Keratinocyte (primary cell): ENCODE results near the gene CELF5. TPM values are rescaled to one million over a fixed set of nuclear protein-coding genes. Genes with fewer than 3 reads are reported as not detected.

Source experiments
- DNase-seq: peaks from one replicate; pipeline ENCODE4 v3.0.0-alpha.2; 2011; ENCODE audit warnings: low read depth, missing footprints, low spot score
- FAIRE-seq: peaks from 2 replicates; lab custom pipeline; 2011; peaks lifted over from hg19 to GRCh38; lab: Jason Lieb, UNC
- H2AFZ ChIP-seq: 2 replicates; pipeline ENCODE4 v1.6.0; 2012; ENCODE audit warnings: low read length, control low read depth, inconsistent platforms; ENCODE audit not compliant: control insufficient read depth
- H3K27ac ChIP-seq: 2 replicates; pipeline ENCODE4 v1.5.1; 2011; ENCODE audit warnings: low read length; ENCODE audit not compliant: control insufficient read depth, insufficient read depth
- H3K27me3 ChIP-seq: 3 replicates; pipeline ENCODE4 v1.6.0; 2011; ENCODE audit warnings: low read length; ENCODE audit not compliant: control insufficient read depth, insufficient read depth; ENCODE audit errors: extremely low read depth
- H3K36me3 ChIP-seq, 2 experiments: 2 replicates in 1 of 2; 3 replicates in 1 of 2; pipeline ENCODE4 v1.5.1; 2011; ENCODE audit warnings: low read length in 2 of 2, mild to moderate bottlenecking in 1 of 2; ENCODE audit not compliant: control insufficient read depth in 2 of 2, insufficient read depth in 2 of 2; ENCODE audit errors: extremely low read depth in 1 of 2
- H3K4me1 ChIP-seq: 3 replicates; pipeline ENCODE4 v1.5.1; 2011; ENCODE audit warnings: low read length; ENCODE audit not compliant: control insufficient read depth, insufficient read depth; ENCODE audit errors: extremely low read depth
- H3K4me2 ChIP-seq: 3 replicates; pipeline ENCODE4 v1.6.0; 2011; ENCODE audit warnings: low read depth, low read length; ENCODE audit not compliant: control insufficient read depth, insufficient read depth; ENCODE audit errors: extremely low read depth
- H3K4me3 ChIP-seq, 3 experiments: fragments of 200-600 bp in 1 of 3; sonication (generic) in 1 of 3; 2 replicates in 2 of 3; 3 replicates in 1 of 3; pipeline ENCODE4 v1.5.1; 2011 to 2016; ENCODE audit warnings: low read length in 3 of 3, mild to moderate bottlenecking in 3 of 3, control low read depth in 2 of 3, inconsistent platforms in 1 of 3, low read depth in 1 of 3, mixed read lengths in 1 of 3, mixed run types in 1 of 3, moderate library complexity in 1 of 3; ENCODE audit not compliant: control insufficient read depth in 2 of 3, insufficient read depth in 2 of 3; ENCODE audit errors: extremely low read depth in 1 of 3
- H3K79me2 ChIP-seq: 2 replicates; pipeline ENCODE4 v1.6.0; 2012; ENCODE audit warnings: low read length; ENCODE audit not compliant: control insufficient read depth, insufficient read depth
- H3K9ac ChIP-seq: 3 replicates; pipeline ENCODE4 v1.6.0; 2011; ENCODE audit warnings: low read length; ENCODE audit not compliant: control insufficient read depth, insufficient read depth; ENCODE audit errors: extremely low read depth
- H3K9me1 ChIP-seq: 3 replicates; pipeline ENCODE4 v1.6.0; 2011; ENCODE audit warnings: low read length; ENCODE audit not compliant: control insufficient read depth, insufficient read depth; ENCODE audit errors: extremely low read depth
- H3K9me3 ChIP-seq: 2 replicates; pipeline ENCODE4 v1.5.1; 2012; ENCODE audit warnings: low read depth, low read length; ENCODE audit not compliant: control insufficient read depth
- H4K20me1 ChIP-seq: 3 replicates; pipeline ENCODE4 v1.6.0; 2011; ENCODE audit warnings: low read length; ENCODE audit not compliant: control insufficient read depth, insufficient read depth; ENCODE audit errors: extremely low read depth
- EZH2 ChIP-seq: IDR thresholded peaks from one replicate; pipeline ENCODE4 v1.6.1; 2012; ENCODE audit warnings: inconsistent platforms, mild to moderate bottlenecking, low read length, moderate library complexity
- dilution Hi-C: fragments of 300-500 bp; cut with MboI; formaldehyde crosslinking; loops from one replicate; pipeline ENCODE4 v1.7.0; 2020; ENCODE audit warnings: low sequenced_read_pairs; ENCODE audit not compliant: extremely low pct_ligation_motif_present
- polyA plus RNA-seq, 5 experiments: library from polyadenylated mRNA; depleted of rRNA in 3 of 5; stranded (reverse) in 3 of 5; stranded (forward) in 1 of 5; unstranded in 1 of 5; fragments of >200 nt; gene quantifications; 1 replicate in 1 of 5; 2 replicates in 3 of 5; 3 replicates in 1 of 5; pipeline versions ENCODE4 v1.2.1 to v1.2.3, GENCODE V29; 2011 to 2012; ENCODE audit warnings: missing spikeins in 2 of 5, low read depth in 1 of 5, low replicate concordance in 1 of 5
- TF ChIP-seq, protein P1 (sequence below), 3 experiments: IDR thresholded peaks in 1 of 3; conservative IDR thresholded peaks in 1 of 3; optimal IDR thresholded peaks in 1 of 3; 2 replicates in 2 of 3; 3 replicates in 1 of 3; pipeline versions ENCODE3 to v1.5.1; 2011; ENCODE audit warnings: low read length in 3 of 3, mild to moderate bottlenecking in 3 of 3, moderate library complexity in 2 of 3, control low read depth in 1 of 3, inconsistent platforms in 1 of 3; ENCODE audit not compliant: insufficient read depth in 2 of 3; ENCODE audit errors: extremely low read depth in 1 of 3

Gene CELF5
- polyA plus RNA-seq, 1 donor (not counting 4 experiments of a cell fraction or from before 2014, with no cell fraction given), result 0.04 TPM

DNA sequence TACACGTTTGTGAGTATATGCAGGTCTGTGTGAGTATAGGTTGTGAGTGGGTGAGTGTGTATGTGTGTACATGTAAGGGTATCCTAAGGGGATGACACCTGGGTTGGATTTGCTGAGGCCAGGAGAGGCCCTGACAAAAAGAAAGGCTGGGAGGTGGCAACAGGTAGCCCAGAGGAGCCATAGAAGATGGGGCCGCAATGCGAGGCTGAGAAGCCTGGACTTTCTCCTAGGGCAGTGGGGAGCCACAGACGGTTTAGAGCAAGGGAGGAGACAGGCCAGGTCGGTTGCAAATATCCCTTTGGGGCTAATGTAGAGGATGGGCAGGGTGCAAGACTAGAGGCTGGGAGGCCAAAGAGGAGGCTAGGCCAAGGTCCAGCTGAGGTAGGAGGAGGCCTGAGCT is 54.3 kb downstream of the CELF5 start:
- TF ChIP-seq EZH2, result no peak
- dilution Hi-C loops, result no loop called here
- no peaks in the 10 kb centered on the region for H3K9me1 ChIP-seq
- no peak overlapping the region for H3K4me3 ChIP-seq
- H3K36me3 ChIP-seq, result no peaks in the 10 kb centered on the region
- no peak for DNase-seq
- no peak for FAIRE-seq
- H3K4me1 ChIP-seq, result no peaks in the 10 kb centered on the region
- H3K79me2 ChIP-seq, result no peaks in the 10 kb centered on the region
- no peak overlapping the region for H3K9ac ChIP-seq
- H4K20me1 ChIP-seq, result no peaks in the 10 kb centered on the region
- H2AFZ ChIP-seq, result no peak overlapping the region
- H3K27me3 ChIP-seq, result peaks cover 17% of the 10 kb centered on the region
- H3K9me3 ChIP-seq, result no peaks in the 10 kb centered on the region
- H3K27ac ChIP-seq, result no peak overlapping the region
- no peak overlapping the region for H3K4me2 ChIP-seq

DNA sequence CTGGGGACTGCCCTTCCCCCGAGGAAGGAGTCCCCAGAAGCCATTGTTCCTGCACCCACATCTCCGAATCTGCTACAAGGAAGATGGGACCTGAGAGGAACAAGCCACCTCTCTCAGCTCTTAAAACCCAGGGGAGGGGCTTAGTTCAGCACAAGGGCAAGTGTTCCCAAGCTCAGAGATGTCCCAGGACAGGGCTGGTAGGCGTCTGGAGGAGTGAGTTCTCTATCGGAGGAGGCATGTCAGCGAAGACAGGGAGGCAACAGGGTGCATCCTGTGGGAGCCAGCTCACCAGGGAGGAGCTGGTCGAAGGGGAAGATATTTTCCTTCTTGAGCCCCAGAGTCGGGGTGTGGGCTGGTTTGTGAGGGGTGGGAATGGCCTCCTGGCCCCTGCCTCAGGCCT is 54.8 kb downstream of the CELF5 start:
- Histone ChIP-seq H3K9me3 (no peaks in the 10 kb centered on the region), H3K79me2 (no peaks in the 10 kb centered on the region), H3K27me3 (peaks cover 16% of the 10 kb centered on the region), H3K4me3 (no peak overlapping the region), H2AFZ (no peak overlapping the region), H3K27ac (no peak overlapping the region), H3K4me1 (no peaks in the 10 kb centered on the region), H3K9me1 (no peaks in the 10 kb centered on the region), H3K9ac (no peak overlapping the region), H3K36me3 (no peaks in the 10 kb centered on the region), H3K4me2 (no peak overlapping the region), H4K20me1 (no peaks in the 10 kb centered on the region)
- TF ChIP-seq EZH2, result no peak
- dilution Hi-C loops, result no loop called here
- FAIRE-seq, result no peak
- no peak for DNase-seq

DNA sequence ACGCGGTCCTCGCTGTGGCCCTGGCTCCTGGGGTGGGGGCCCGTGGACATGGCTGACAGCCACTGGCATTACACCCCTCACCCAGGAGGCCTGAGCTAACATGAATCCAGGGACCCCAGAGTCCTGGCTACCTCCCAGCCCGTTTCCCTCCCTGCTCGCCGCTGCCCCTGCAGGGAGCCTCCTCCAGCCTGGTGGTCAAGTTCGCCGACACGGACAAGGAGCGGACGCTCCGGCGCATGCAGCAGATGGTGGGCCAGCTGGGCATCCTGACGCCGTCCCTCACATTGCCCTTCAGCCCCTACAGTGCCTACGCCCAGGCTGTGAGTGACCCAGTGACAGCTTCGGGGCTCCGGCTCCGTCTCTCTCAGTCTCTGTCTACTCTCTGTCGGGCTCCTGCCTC is 56.6 kb downstream of the CELF5 start:
- Histone ChIP-seq H2AFZ (no peak overlapping the region), H3K4me2 (no peak overlapping the region), H3K4me1 (no peaks in the 10 kb centered on the region), H3K36me3 (no peaks in the 10 kb centered on the region), H3K27me3 (peaks cover 7% of the 10 kb centered on the region), H3K9me1 (no peaks in the 10 kb centered on the region), H3K79me2 (no peaks in the 10 kb centered on the region), H3K4me3 (no peak overlapping the region), H4K20me1 (no peaks in the 10 kb centered on the region), H3K27ac (no peak overlapping the region), H3K9me3 (no peaks in the 10 kb centered on the region), H3K9ac (no peak overlapping the region)
- FAIRE-seq (no peak), DNase-seq (no peak)
- dilution Hi-C loops, result no loop called here
- TF ChIP-seq EZH2, result no peak
- TF ChIP-seq, protein P1, sequence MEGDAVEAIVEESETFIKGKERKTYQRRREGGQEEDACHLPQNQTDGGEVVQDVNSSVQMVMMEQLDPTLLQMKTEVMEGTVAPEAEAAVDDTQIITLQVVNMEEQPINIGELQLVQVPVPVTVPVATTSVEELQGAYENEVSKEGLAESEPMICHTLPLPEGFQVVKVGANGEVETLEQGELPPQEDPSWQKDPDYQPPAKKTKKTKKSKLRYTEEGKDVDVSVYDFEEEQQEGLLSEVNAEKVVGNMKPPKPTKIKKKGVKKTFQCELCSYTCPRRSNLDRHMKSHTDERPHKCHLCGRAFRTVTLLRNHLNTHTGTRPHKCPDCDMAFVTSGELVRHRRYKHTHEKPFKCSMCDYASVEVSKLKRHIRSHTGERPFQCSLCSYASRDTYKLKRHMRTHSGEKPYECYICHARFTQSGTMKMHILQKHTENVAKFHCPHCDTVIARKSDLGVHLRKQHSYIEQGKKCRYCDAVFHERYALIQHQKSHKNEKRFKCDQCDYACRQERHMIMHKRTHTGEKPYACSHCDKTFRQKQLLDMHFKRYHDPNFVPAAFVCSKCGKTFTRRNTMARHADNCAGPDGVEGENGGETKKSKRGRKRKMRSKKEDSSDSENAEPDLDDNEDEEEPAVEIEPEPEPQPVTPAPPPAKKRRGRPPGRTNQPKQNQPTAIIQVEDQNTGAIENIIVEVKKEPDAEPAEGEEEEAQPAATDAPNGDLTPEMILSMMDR (optimal IDR thresholded peaks at IDR 0.05 in 1 of 3, IDR thresholded peaks at IDR 0.05 in 1 of 3, conservative IDR thresholded peaks at IDR 0.05 in 1 of 3; ENCODE audit: extremely low read depth in 1 of 3, insufficient read depth in 2 of 3, low read length in 3 of 3), result no peak
